NOMO-1 treated with DMSO at 0.1 percent for 48 hours (cell line): ENCODE results near the gene TRAF1.

Source experiments
- DNase-seq: peaks from one replicate; lab custom pipeline; 2025; ENCODE audit not compliant: unreplicated experiment; lab: John Stamatoyannopoulos, UW

Gene TRAF1

GRCh38 chr9:120890320-120891244, 36.0 kb downstream of the TRAF1 start:
- DNase-seq, result peak; percentile 67

- DNase-seq, result no peak
Observed at GRCh38 chr9:120889606-120890271, 36.9 kb downstream of the TRAF1 start.

GRCh38 chr9:120888626-120889025, 38.0 kb downstream of the TRAF1 start:
- DNase-seq, result no peak

GRCh38 chr9:120886490-120886967, 40.1 kb downstream of the TRAF1 start:
- no peak for DNase-seq

GRCh38 chr9:120885958-120886357, 40.6 kb downstream of the TRAF1 start:
- no peak for DNase-seq

GRCh38 chr9:120885457-120885856, 41.1 kb downstream of the TRAF1 start:
- no peak for DNase-seq

- DNase-seq, result no peak
Observed at GRCh38 chr9:120883608-120883996, 43.0 kb downstream of the TRAF1 start.

- DNase-seq, result no peak
Observed at GRCh38 chr9:120882935-120883607, 43.5 kb downstream of the TRAF1 start.

- no peak for DNase-seq
Observed at GRCh38 chr9:120879446-120879845, 47.1 kb downstream of the TRAF1 start.

- DNase-seq, result no peak
Observed at GRCh38 chr9:120878188-120879130, 48.1 kb downstream of the TRAF1 start.

GRCh38 chr9:120877276-120878034, 49.1 kb downstream of the TRAF1 start:
- DNase-seq, result peak; percentile 68

- DNase-seq, result peak; percentile 52
Observed at GRCh38 chr9:120876842-120877240, 49.8 kb downstream of the TRAF1 start, which contains the start of gene PHF19. Gene PHF19, minus strand, starts transcription at chr9:120877188. Its CDS starts 2,447 bp downstream, at chr9:120874741.

- peak; percentile 97 for DNase-seq
Observed at GRCh38 chr9:120875954-120876841, 50.4 kb downstream of the TRAF1 start.

- DNase-seq, result no peak
Observed at GRCh38 chr9:120875643-120875953, 51.0 kb downstream of the TRAF1 start.

- no peak for DNase-seq
Observed at GRCh38 chr9:120875195-120875565, 51.4 kb downstream of the TRAF1 start.

GRCh38 chr9:120874226-120875194, 52.1 kb downstream of the TRAF1 start:
- DNase-seq, result no peak

- DNase-seq, result no peak
Observed at GRCh38 chr9:120873512-120873911, 53.1 kb downstream of the TRAF1 start.
